PC-9 (cell line): ENCODE measurements around the gene PLXNC1. TPM values are rescaled to one million over a fixed set of nuclear protein-coding genes. Genes with fewer than 3 reads are reported as not detected.

ENCODE experiments used
- BruUV-seq: library from RNA; stranded (reverse); fragments of 400-500 nt; replicated peaks from 2 replicates; lab custom pipeline; 2021; lab: Mats Ljungman, UMichigan
- CTCF ChIA-PET: fragments of 300-600 bp; sonication (Branson Sonifier 250); formaldehyde crosslinking; loops from one replicate; lab custom pipeline; 2022; ENCODE audit warnings: antibody characterized with exemption; lab: Charles Lee
- POLR2A ChIA-PET: fragments of 300-600 bp; sonication (Branson Sonifier 250); formaldehyde crosslinking; loops from one replicate; lab custom pipeline; 2022; ENCODE audit warnings: antibody characterized with exemption; ENCODE audit not compliant: unreplicated experiment; lab: Charles Lee
- DNase-seq, 2 experiments: peaks; one replicate each; pipeline versions ENCODE4 v3.0.0 to v3.0.0-alpha.2; 2015 to 2022; ENCODE audit warnings: mixed read lengths in 1 of 2
- H2AFZ ChIP-seq: fragments of 200-600 bp; sonication (generic); 2 replicates; pipeline ENCODE4 v1.8.1; 2017; ENCODE audit warnings: antibody characterized with exemption
- H3F3A ChIP-seq: fragments of 200-600 bp; sonication (generic); 2 replicates; pipeline ENCODE4 v1.8.1; 2017; ENCODE audit warnings: antibody characterized with exemption, mild to moderate bottlenecking, low read depth; ENCODE audit not compliant: insufficient read depth
- H3K27ac ChIP-seq: fragments of 200-600 bp; sonication (generic); 2 replicates; pipeline ENCODE4 v1.6.1; 2016; ENCODE audit warnings: mixed run types
- H3K27me3 ChIP-seq: fragments of 200-600 bp; sonication (generic); 2 replicates; pipeline ENCODE4 v1.6.1; 2016; ENCODE audit warnings: low read depth, mixed run types; ENCODE audit not compliant: insufficient read depth
- H3K36me3 ChIP-seq: fragments of 200-600 bp; sonication (generic); 2 replicates; pipeline ENCODE4 v1.6.1; 2016; ENCODE audit warnings: low read depth, mixed run types
- H3K4me1 ChIP-seq: fragments of 200-600 bp; sonication (generic); replicated peaks from 2 replicates; pipeline ENCODE4 v1.6.1; 2016; ENCODE audit warnings: mixed run types; ENCODE audit not compliant: insufficient read depth
- H3K4me2 ChIP-seq: fragments of 200-600 bp; sonication (generic); 2 replicates; pipeline ENCODE4 v1.6.1; 2017; ENCODE audit warnings: mixed run types
- H3K4me3 ChIP-seq: fragments of 200-600 bp; sonication (generic); 2 replicates; pipeline ENCODE4 v1.6.1; 2016; ENCODE audit warnings: mixed run types
- H3K79me2 ChIP-seq: fragments of 200-600 bp; sonication (generic); 2 replicates; pipeline ENCODE4 v1.6.1; 2017; ENCODE audit warnings: low read depth, mixed run types
- H3K9me2 ChIP-seq: fragments of 200-600 bp; sonication (generic); 2 replicates; pipeline ENCODE4 v1.8.1; 2017; ENCODE audit warnings: mild to moderate bottlenecking; ENCODE audit not compliant: insufficient read depth
- H3K9me3 ChIP-seq: fragments of 200-600 bp; sonication (generic); 2 replicates; pipeline ENCODE4 v1.8.1; 2016; ENCODE audit warnings: low read depth; ENCODE audit not compliant: insufficient read depth
- H4K20me1 ChIP-seq: fragments of 200-600 bp; sonication (generic); 2 replicates; pipeline ENCODE4 v1.8.1; 2017; ENCODE audit not compliant: insufficient read depth
- EZH2 ChIP-seq: fragments of 200-600 bp; sonication (generic); IDR thresholded peaks from 2 replicates; pipeline ENCODE4 v1.8.0; 2017; ENCODE audit warnings: antibody characterized with exemption, low read depth
- intact Hi-C: fragments of 100-400 bp; cut with micrococcal nuclease; formaldehyde crosslinking; loops from one replicate; pipeline ENCODE4 v1.10.0; 2022; ENCODE audit not compliant: unreplicated experiment
- total RNA-seq: library from RNA; stranded (reverse); gene quantifications from 2 replicates; pipeline ENCODE4 v1.2.3, GENCODE V29; 2021
- TF ChIP-seq, protein P1 (sequence below): fragments of 200-600 bp; sonication (generic); conservative IDR thresholded peaks from 2 replicates; pipeline ENCODE4 v1.6.1; 2017; ENCODE audit warnings: mixed run types, antibody characterized with exemption, mild to moderate bottlenecking, moderate library complexity

PLXNC1 gene
- total RNA-seq, 1 experiment from 2014 or later: 2.3 TPM

DNA sequence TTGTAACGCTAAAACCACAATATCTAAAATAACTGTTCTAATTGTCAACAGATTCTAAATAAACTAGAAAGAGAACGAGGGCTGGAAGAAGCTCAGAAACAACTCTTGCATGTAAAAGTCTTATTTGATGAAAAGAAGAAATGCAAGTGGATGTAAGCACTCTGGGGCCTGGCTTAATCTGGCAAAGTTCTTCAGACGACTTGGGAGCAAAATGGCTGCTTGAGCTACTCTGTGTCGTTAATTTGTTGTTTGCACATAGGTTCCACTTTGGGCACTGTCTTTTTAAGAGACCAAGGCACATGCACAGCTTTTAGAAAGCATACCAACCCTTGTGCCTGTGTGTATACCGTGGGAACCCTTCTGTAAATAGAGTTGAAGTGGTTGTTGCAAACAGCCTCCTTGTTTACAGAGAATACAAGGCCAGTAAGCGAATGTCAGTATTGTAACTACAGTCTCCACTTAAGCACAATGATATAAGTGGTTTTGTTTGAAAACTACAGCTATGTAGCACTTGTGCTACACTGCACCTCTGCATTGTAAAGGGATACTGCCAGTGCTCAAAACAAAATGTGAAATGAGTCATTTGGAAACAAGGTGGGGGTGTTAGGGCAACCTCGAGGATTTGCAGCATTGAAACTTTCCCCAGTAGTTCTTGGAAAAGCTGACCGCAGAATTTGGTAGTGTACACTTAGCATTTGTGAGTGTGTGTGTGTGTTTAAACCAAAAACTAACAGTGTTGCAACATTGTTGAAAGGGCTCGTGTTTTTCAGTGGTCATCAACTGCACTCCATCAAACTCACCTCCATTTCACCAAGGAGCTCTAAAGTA, 157.0 kb downstream of the PLXNC1 start:
- 0 out of 2 replicates have a peak, but pooled peaks cover 5% of the 10 kb centered on the region for H3K36me3 ChIP-seq
- H3K79me2 ChIP-seq: no peaks in the 10 kb centered on the region
- DNase-seq: no peak
- no peak overlapping the region for H3K4me2 ChIP-seq
- no peaks in the 10 kb centered on the region for H3K9me3 ChIP-seq
- H2AFZ ChIP-seq: no peak overlapping the region
- ChIA-PET POLR2A (interaction anchor here (0.7 kb wide), 1 partner anchor 9 kb away, joined by 5 read pairs; no protein-coding TSS in a partner anchor), CTCF (no interaction called here)
- peaks cover 6% of the 10 kb centered on the region; the same call in 1 of the 2 replicates for H3K9me2 ChIP-seq
- TF ChIP-seq, protein P1, sequence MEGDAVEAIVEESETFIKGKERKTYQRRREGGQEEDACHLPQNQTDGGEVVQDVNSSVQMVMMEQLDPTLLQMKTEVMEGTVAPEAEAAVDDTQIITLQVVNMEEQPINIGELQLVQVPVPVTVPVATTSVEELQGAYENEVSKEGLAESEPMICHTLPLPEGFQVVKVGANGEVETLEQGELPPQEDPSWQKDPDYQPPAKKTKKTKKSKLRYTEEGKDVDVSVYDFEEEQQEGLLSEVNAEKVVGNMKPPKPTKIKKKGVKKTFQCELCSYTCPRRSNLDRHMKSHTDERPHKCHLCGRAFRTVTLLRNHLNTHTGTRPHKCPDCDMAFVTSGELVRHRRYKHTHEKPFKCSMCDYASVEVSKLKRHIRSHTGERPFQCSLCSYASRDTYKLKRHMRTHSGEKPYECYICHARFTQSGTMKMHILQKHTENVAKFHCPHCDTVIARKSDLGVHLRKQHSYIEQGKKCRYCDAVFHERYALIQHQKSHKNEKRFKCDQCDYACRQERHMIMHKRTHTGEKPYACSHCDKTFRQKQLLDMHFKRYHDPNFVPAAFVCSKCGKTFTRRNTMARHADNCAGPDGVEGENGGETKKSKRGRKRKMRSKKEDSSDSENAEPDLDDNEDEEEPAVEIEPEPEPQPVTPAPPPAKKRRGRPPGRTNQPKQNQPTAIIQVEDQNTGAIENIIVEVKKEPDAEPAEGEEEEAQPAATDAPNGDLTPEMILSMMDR: no peak
- no peak for TF ChIP-seq EZH2
- H3K4me3 ChIP-seq: no peak overlapping the region
- H4K20me1 ChIP-seq: no peaks in the 10 kb centered on the region
- no peak overlapping the region for H3K27ac ChIP-seq
- no peaks in the 10 kb centered on the region for H3K4me1 ChIP-seq
- no peaks in the 10 kb centered on the region for H3F3A ChIP-seq
- no TSS peak for BruUV-seq
- intact Hi-C loops: no loop called here
- no peaks in the 10 kb centered on the region for H3K27me3 ChIP-seq

DNA sequence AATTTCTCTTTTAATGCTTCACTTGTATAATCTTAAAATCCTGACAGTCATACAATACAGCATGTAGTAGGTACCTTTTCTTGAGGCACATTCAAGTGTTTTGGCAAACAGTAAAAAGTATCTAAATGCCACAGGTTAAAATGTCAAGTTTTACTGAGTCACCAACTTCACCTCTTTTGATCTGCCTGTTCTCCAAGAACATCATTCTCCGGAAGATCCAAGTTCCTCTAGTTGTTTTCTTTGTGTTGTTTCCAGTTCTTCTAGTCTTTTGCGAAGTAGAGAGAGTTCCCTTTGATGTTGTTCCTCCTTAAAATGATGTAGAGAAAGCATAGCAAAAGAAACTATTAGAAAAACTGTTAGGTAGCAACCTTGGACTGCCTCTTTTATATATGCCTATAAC, 160.2 kb downstream of the PLXNC1 start:
- Histone ChIP-seq H3K36me3 (0 out of 2 replicates have a peak, but pooled peaks cover 5% of the 10 kb centered on the region), H2AFZ (no peak overlapping the region), H3K9me3 (no peaks in the 10 kb centered on the region), H3K9me2 (no peaks in the 10 kb centered on the region), H3K27me3 (no peaks in the 10 kb centered on the region), H4K20me1 (no peaks in the 10 kb centered on the region), H3F3A (no peaks in the 10 kb centered on the region), H3K4me3 (no peak overlapping the region), H3K27ac (no peak overlapping the region), H3K4me2 (no peak overlapping the region), H3K4me1 (no peaks in the 10 kb centered on the region), H3K79me2 (no peaks in the 10 kb centered on the region)
- ChIA-PET CTCF (no interaction called here), POLR2A (interaction anchor here (0.6 kb wide), 1 partner anchor 125 kb away, joined by 3 read pairs; no protein-coding TSS in a partner anchor)
- no peak for TF ChIP-seq EZH2
- TF ChIP-seq, protein P1: no peak
- no peak for DNase-seq
- intact Hi-C loops: no loop called here
- no TSS peak for BruUV-seq

DNA sequence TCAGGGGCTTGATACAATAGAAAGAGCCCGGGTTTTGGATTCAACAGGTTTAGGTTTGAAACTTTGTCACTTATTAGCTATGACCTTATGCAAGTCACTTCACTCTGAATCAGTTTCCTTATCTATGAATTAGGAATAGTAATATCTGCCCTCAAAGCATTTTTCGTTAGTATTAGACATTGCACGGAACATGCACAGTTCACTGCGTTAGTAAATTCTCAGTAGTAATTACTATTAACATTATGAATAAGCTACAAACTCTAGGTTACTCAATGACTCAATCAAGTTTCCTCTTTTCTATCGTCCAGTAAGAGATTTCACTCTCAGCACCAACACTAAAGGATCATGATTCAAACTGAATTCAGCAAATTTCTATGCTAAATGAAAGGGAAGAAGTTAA, 161.0 kb downstream of the PLXNC1 start:
- Histone ChIP-seq H3K9me2 (no peaks in the 10 kb centered on the region), H3K4me2 (no peak overlapping the region), H3K4me1 (no peaks in the 10 kb centered on the region), H3K36me3 (0 out of 2 replicates have a peak, but pooled peaks cover 5% of the 10 kb centered on the region), H3K4me3 (no peak overlapping the region), H3K9me3 (no peaks in the 10 kb centered on the region), H3K27ac (no peak overlapping the region), H3K27me3 (no peaks in the 10 kb centered on the region), H4K20me1 (no peaks in the 10 kb centered on the region), H3K79me2 (no peaks in the 10 kb centered on the region), H2AFZ (no peak overlapping the region), H3F3A (no peaks in the 10 kb centered on the region)
- BruUV-seq: no TSS peak
- DNase-seq: no peak
- TF ChIP-seq, protein P1: no peak
- TF ChIP-seq EZH2: no peak
- ChIA-PET CTCF (no interaction called here), POLR2A (interaction anchor here (0.6 kb wide), 1 partner anchor 125 kb away, joined by 3 read pairs; no protein-coding TSS in a partner anchor)
- intact Hi-C loops: no loop called here
